ENCODE data around the gene OR10AD1. TPM values are rescaled to one million over a fixed set of nuclear protein-coding genes. Genes with fewer than 3 reads are reported as not detected.

Gene OR10AD1
- total RNA-seq, 4 donors from 2014 or later = not detected

DNA sequence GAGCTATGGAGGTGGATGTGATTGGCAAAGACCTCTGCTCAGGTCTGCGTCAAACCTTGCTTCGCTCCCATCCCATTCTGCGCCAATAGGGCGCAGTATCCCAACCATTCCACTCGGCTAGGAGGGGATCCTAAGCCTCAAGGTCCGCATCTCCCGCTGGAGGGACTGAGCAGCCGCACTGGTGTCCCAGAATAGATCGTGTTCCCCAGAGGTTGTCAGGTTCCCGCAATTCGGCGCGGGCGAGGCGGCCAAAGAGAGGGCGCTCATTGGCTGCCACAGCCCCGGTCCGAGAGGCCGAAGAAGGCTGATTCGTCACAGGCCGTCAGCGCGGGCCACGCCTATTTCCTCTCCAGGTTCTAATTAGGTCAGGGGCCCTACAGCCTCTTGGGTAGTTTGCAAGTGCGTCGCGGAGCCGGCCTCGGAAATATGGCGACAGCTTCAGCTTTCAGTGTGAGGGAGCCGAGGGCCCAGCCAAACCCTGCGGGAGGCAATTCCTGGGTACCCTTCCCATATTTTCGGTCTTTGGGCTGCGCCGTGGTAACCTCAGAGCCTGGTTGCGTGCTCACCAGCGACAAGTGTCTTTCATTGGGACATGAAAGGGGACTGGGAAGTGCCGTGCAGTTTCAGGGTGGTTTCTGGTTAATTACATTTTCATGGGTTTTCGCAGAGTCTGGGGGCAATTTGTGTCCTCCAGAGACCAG lies 5.0 kb downstream of the OR10AD1 start:
- Histone ChIP-seq H3K27ac (peak overlapping the region; percentile 96), H3K4me1 (peaks cover 20% of the 10 kb centered on the region), H3K4me3 (peak overlapping the region; percentile 79), H3K36me3 (no peaks in the 10 kb centered on the region), H3K27me3 (no peaks in the 10 kb centered on the region), H3K9me3 (no peaks in the 10 kb centered on the region)
- DNase-seq (ENCODE audit: low spot score in 2 of 2) = peak; percentile 98 to 99
- TF ChIP-seq POLR2AphosphoS5 (IDR thresholded peaks at IDR 0.05) (peak; percentile 53 to 87 (median 77)), POLR2A (IDR thresholded peaks at IDR 0.05) (peak; percentile 86 to 96), EP300 (IDR thresholded peaks at IDR 0.05) (no peak), CTCF (IDR thresholded peaks at IDR 0.05) (no peak)
- WGBS = 1% methylated on average over 31 of the region's 39 CpGs

DNA sequence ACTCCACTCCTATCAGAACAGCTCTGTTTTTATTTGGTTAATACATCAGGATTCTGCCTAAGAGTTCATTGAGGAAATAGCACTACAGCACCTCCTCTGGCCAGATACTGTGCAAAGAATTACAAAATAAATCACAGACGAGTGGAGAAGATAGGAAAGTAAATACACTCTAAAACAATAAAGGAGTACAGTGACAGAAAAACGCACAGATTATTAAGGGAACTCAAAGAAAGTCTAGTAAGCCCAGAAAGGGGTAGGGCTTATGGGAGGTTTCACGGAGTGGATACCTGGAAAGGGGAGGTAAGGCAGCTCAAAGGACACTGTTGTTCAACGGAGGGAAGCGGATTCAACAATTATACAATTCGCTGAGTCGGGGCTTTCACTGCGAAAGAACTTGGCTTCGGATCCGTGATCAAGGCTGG lies 5.5 kb downstream of the OR10AD1 start:
- Histone ChIP-seq H3K36me3 (no peaks in the 10 kb centered on the region), H3K4me3 (peak overlapping the region; percentile 79), H3K9me3 (no peaks in the 10 kb centered on the region), H3K4me1 (peaks cover 20% of the 10 kb centered on the region), H3K27me3 (no peaks in the 10 kb centered on the region), H3K27ac (peak overlapping the region; percentile 96)
- DNase-seq (ENCODE audit: low spot score in 2 of 2) = no peak
- TF ChIP-seq EP300 (IDR thresholded peaks at IDR 0.05) (no peak), POLR2A (IDR thresholded peaks at IDR 0.05) (no peak), CTCF (IDR thresholded peaks at IDR 0.05) (no peak), POLR2AphosphoS5 (IDR thresholded peaks at IDR 0.05) (no peak)
- WGBS = 0% methylated on average over 10 of the region's 10 CpGs

GRCh38 chr12:48194799-48195201 lies 8.3 kb downstream of the OR10AD1 start:
- WGBS = 68% methylated on average over 1 of the region's 1 CpG
- no peaks in the 10 kb centered on the region for H3K36me3 ChIP-seq

GRCh38 chr12:48193623-48194022 lies 9.5 kb downstream of the OR10AD1 start:
- WGBS = 58% methylated on average over 2 of the region's 2 CpGs
- H3K4me1 ChIP-seq = peaks cover 16% of the 10 kb centered on the region

More at GRCh38 chr12:48194799-48195201, 8.3 kb downstream of the OR10AD1 start:
- DNase-seq (ENCODE audit: low spot score in 2 of 2) = no peak
- TF ChIP-seq POLR2A (IDR thresholded peaks at IDR 0.05) (no peak), EP300 (IDR thresholded peaks at IDR 0.05) (no peak), CTCF (IDR thresholded peaks at IDR 0.05) (no peak)
- Histone ChIP-seq H3K4me1 (peaks cover 26% of the 10 kb centered on the region), H3K27me3 (no peaks in the 10 kb centered on the region), H3K9me3 (no peaks in the 10 kb centered on the region), H3K4me3 (no peak overlapping the region), H3K27ac (no peak overlapping the region)

More at GRCh38 chr12:48193623-48194022, 9.5 kb downstream of the OR10AD1 start:
- no peaks in the 10 kb centered on the region for H3K9me3 ChIP-seq
- no peak overlapping the region for H3K27ac ChIP-seq
- TF ChIP-seq POLR2AphosphoS5 (IDR thresholded peaks at IDR 0.05) = no peak
- no peak for TF ChIP-seq POLR2A (IDR thresholded peaks at IDR 0.05)
- TF ChIP-seq EP300 (IDR thresholded peaks at IDR 0.05) = no peak
- no peak for TF ChIP-seq CTCF (IDR thresholded peaks at IDR 0.05)
- H3K4me3 ChIP-seq = no peak overlapping the region
- DNase-seq (ENCODE audit: low spot score in 2 of 2) = no peak
- H3K27me3 ChIP-seq = no peaks in the 10 kb centered on the region
- H3K36me3 ChIP-seq = no peaks in the 10 kb centered on the region
